ENCODE results near the gene PTPRT. TPM values are rescaled to one million over a fixed set of nuclear protein-coding genes. Genes with fewer than 3 reads are reported as not detected.

Gene PTPRT
- total and polyA plus RNA-seq, 2 of the 4 experiments (the other 2 are of a cell fraction): not detected

DNA sequence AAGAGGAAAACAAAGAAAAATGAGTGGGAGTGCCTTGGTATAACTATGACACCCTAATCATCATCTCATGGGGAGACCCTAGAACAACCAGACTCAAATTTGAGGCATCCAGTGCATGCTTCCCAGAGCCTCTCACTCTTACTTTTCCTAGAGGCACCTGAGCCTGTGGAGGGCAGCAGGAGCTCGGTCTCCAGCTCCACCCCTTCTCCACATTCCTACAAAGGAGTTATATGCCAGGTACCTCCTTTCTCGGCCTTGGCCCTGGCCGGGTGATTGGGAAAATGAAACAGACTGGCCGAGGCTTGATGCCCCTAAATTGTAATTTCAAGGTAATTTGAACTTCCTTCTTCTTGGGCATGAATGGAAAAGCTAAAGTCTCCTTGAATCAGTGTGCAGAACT, 810.3 kb downstream of the PTPRT start:
- no peak overlapping the region for H3K23ac ChIP-seq (ENCODE audit: low read depth, low read length)
- dilution Hi-C loops (cut with HindIII; ENCODE audit: low sequenced_read_pairs, unreplicated experiment) (no loop called here), in situ Hi-C loops (cut with MboI; ENCODE audit: low sequenced_read_pairs) (no loop called here), intact Hi-C loops (cut with micrococcal nuclease) (no loop called here)
- ChIA-PET POLR2A (ENCODE audit: unreplicated experiment) (no interaction called here), CTCF (no interaction called here)
- TF ChIP-seq RCOR1 (IDR thresholded peaks at IDR 0.05; ENCODE audit: insufficient replicate concordance, low read length) (no peak), CHD1 (IDR thresholded peaks at IDR 0.05; ENCODE audit: low read depth, low read length) (no peak), NFE2L2 (IDR thresholded peaks at IDR 0.05; ENCODE audit: low read depth, low read length) (no peak)
- TF ChIP-seq, protein P1, sequence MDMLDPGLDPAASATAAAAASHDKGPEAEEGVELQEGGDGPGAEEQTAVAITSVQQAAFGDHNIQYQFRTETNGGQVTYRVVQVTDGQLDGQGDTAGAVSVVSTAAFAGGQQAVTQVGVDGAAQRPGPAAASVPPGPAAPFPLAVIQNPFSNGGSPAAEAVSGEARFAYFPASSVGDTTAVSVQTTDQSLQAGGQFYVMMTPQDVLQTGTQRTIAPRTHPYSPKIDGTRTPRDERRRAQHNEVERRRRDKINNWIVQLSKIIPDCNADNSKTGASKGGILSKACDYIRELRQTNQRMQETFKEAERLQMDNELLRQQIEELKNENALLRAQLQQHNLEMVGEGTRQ (IDR thresholded peaks at IDR 0.05; ENCODE audit: low read depth, low read length): no peak
- TF ChIP-seq, protein P2, sequence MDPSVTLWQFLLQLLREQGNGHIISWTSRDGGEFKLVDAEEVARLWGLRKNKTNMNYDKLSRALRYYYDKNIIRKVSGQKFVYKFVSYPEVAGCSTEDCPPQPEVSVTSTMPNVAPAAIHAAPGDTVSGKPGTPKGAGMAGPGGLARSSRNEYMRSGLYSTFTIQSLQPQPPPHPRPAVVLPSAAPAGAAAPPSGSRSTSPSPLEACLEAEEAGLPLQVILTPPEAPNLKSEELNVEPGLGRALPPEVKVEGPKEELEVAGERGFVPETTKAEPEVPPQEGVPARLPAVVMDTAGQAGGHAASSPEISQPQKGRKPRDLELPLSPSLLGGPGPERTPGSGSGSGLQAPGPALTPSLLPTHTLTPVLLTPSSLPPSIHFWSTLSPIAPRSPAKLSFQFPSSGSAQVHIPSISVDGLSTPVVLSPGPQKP (IDR thresholded peaks at IDR 0.05; ENCODE audit: borderline replicate concordance, low read depth, low read length): no peak
- no peak overlapping the region for H3K56ac ChIP-seq (ENCODE audit: extremely low read depth, insufficient read depth, low read length)
- H4K5ac ChIP-seq (ENCODE audit: low read depth, low read length): no peak overlapping the region
- H3K4me1 ChIP-seq (ENCODE audit: control insufficient read depth, insufficient read depth, low read length): no peaks in the 10 kb centered on the region
- H3K9me1 ChIP-seq (ENCODE audit: insufficient read depth, low read length): no peaks in the 10 kb centered on the region
- H2BK120ac ChIP-seq (ENCODE audit: low read depth, low read length): no peak overlapping the region
- no peak overlapping the region for H4K91ac ChIP-seq (ENCODE audit: insufficient read depth, low read depth, low read length)
- no peak overlapping the region for H3K14ac ChIP-seq (replicated peaks; ENCODE audit: low read depth, low read length)
- no peaks in the 10 kb centered on the region for H3K27me3 ChIP-seq (ENCODE audit: control insufficient read depth, insufficient read depth, low read length)
- no TSS peak for BruUV-seq (replicated peaks)
- no peak overlapping the region for H2BK15ac ChIP-seq (ENCODE audit: low read depth, low read length)
- H3K36me3 ChIP-seq (ENCODE audit: control insufficient read depth, insufficient read depth, low read length): no peaks in the 10 kb centered on the region
- H2BK5ac ChIP-seq (ENCODE audit: low read depth, low read length, poor library complexity, severe bottlenecking): no peak overlapping the region
- no peaks in the 10 kb centered on the region for H4K20me1 ChIP-seq (ENCODE audit: insufficient read depth, low read length)
- no peak overlapping the region for H2AK5ac ChIP-seq (ENCODE audit: low read depth, low read length)
- DNase-seq (no peak), ATAC-seq (ENCODE audit: low read depth) (no peak)
- H3K4ac ChIP-seq (ENCODE audit: low read depth, low read length): no peak overlapping the region
- no CpG with 5 or more reads among the region's 4 CpGs for WGBS, 2 experiments (ENCODE audit: extremely low coverage in 2 of 2, insufficient read length in 1 of 2)
- no peak overlapping the region for H2AK9ac ChIP-seq (replicated peaks; ENCODE audit: low read depth, low read length, poor library complexity)
- H3K18ac ChIP-seq (ENCODE audit: low read depth, low read length): no peak overlapping the region
- no peaks in the 10 kb centered on the region for H3K79me1 ChIP-seq (ENCODE audit: low read depth in 1 of 2, low read length in 2 of 2)
- no peak overlapping the region for H3K4me3 ChIP-seq (ENCODE audit: insufficient read depth, low read depth, low read length)
- H4K8ac ChIP-seq (ENCODE audit: low read depth in 2 of 2, low read length in 2 of 2): no peak overlapping the region
- no peak overlapping the region for H3K27ac ChIP-seq (ENCODE audit: insufficient read depth, low read length)
- no peak overlapping the region for H2BK20ac ChIP-seq (ENCODE audit: low read depth, low read length)
- no peak overlapping the region for H3K4me2 ChIP-seq (ENCODE audit: low read depth, low read length)
- peaks cover 25% of the 10 kb centered on the region for H3K9me3 ChIP-seq (ENCODE audit: control insufficient read depth, insufficient read depth, low read length)
- H3K9ac ChIP-seq (ENCODE audit: low read depth, low read length): no peak overlapping the region
- H2AFZ ChIP-seq (replicated peaks; ENCODE audit: low read length, poor library complexity): no peak overlapping the region

Measured in IMR-90 (cell line).